ENCODE data around the gene ZNF22. TPM values are rescaled to one million over a fixed set of nuclear protein-coding genes. Genes with fewer than 3 reads are reported as not detected.

ZNF22 gene
- total RNA-seq, 1 experiment from 2014 or later = 60.8 TPM

GRCh38 chr10:44985175-44985681 is 15.5 kb upstream of the ZNF22 start:
- Histone ChIP-seq H3K4me3 (ENCODE audit: low read depth, low read length) (no peak overlapping the region), H3K4me1 (peaks cover 34% of the 10 kb centered on the region), H3K27me3 (replicated peaks; ENCODE audit: control insufficient read depth, insufficient read depth, low read length) (no peaks in the 10 kb centered on the region), H3K36me3 (ENCODE audit: control insufficient read depth, insufficient read depth, low read length) (0 out of 2 replicates have a peak, but pooled peaks cover 1% of the 10 kb centered on the region), H3K9me3 (no peaks in the 10 kb centered on the region)
- Mint-ChIP-seq H3K36me3 (ENCODE audit: insufficient read depth, unreplicated experiment) (peaks cover 5% of the 10 kb centered on the region), H3K4me1 (ENCODE audit: low read depth, unreplicated experiment) (peaks cover 35% of the 10 kb centered on the region), H3K9me3 (ENCODE audit: unreplicated experiment) (no peaks in the 10 kb centered on the region), H3K27me3 (ENCODE audit: insufficient read depth, unreplicated experiment) (no peaks in the 10 kb centered on the region), H3K4me3 (ENCODE audit: unreplicated experiment) (no peak overlapping the region), H3K27ac (ENCODE audit: unreplicated experiment) (no peak overlapping the region)
- POLR2A ChIA-PET = no interaction called here
- DNase-seq = no peak
- intact Hi-C loops (cut with micrococcal nuclease; ENCODE audit: unreplicated experiment) = no loop called here
- CTCF ChIA-PET = interaction anchor here (0.8 kb wide), 1 partner anchor 52 kb away, joined by 3 read pairs; no protein-coding TSS in a partner anchor
- TF ChIP-seq CTCF (IDR thresholded peaks at IDR 0.05; ENCODE audit: insufficient read depth in 1 of 2, low read depth in 1 of 2, low read length in 1 of 2, severe bottlenecking in 1 of 2, unreplicated experiment in 1 of 2) = no peak
- BruUV-seq (replicated peaks) = no TSS peak

- TF ChIP-seq CTCF (IDR thresholded peaks at IDR 0.05; ENCODE audit: insufficient read depth in 1 of 2, low read depth in 1 of 2, low read length in 1 of 2, severe bottlenecking in 1 of 2, unreplicated experiment in 1 of 2) = no peak
- no peak overlapping the region for H3K4me3 ChIP-seq (ENCODE audit: low read depth, low read length)
- Mint-ChIP-seq H3K4me3 (ENCODE audit: unreplicated experiment) (no peak overlapping the region), H3K4me1 (ENCODE audit: low read depth, unreplicated experiment) (peaks cover 30% of the 10 kb centered on the region), H3K27ac (ENCODE audit: unreplicated experiment) (no peak overlapping the region), H3K9me3 (ENCODE audit: unreplicated experiment) (no peaks in the 10 kb centered on the region), H3K27me3 (ENCODE audit: insufficient read depth, unreplicated experiment) (no peaks in the 10 kb centered on the region), H3K36me3 (ENCODE audit: insufficient read depth, unreplicated experiment) (peaks cover 5% of the 10 kb centered on the region)
- BruUV-seq (replicated peaks) = no TSS peak
- H3K4me1 ChIP-seq = peaks cover 34% of the 10 kb centered on the region
- no peaks in the 10 kb centered on the region for H3K27me3 ChIP-seq (replicated peaks; ENCODE audit: control insufficient read depth, insufficient read depth, low read length)
- H3K9me3 ChIP-seq = no peaks in the 10 kb centered on the region
- CTCF ChIA-PET = no interaction called here
- intact Hi-C loops (cut with micrococcal nuclease; ENCODE audit: unreplicated experiment) = no loop called here
- DNase-seq = no peak
- 0 out of 2 replicates have a peak, but pooled peaks cover 1% of the 10 kb centered on the region for H3K36me3 ChIP-seq (ENCODE audit: control insufficient read depth, insufficient read depth, low read length)
- POLR2A ChIA-PET = no interaction called here
Observed at GRCh38 chr10:44986179-44986578, 14.5 kb upstream of the ZNF22 start.

GRCh38 chr10:44986670-44987069 is 14.1 kb upstream of the ZNF22 start:
- BruUV-seq (replicated peaks) = no TSS peak
- peaks cover 5% of the 10 kb centered on the region for H3K36me3 Mint-ChIP-seq (ENCODE audit: insufficient read depth, unreplicated experiment)
- CTCF ChIA-PET = no interaction called here
- no peak overlapping the region for H3K27ac Mint-ChIP-seq (ENCODE audit: unreplicated experiment)
- H3K27me3 Mint-ChIP-seq (ENCODE audit: insufficient read depth, unreplicated experiment) = no peaks in the 10 kb centered on the region
- intact Hi-C loops (cut with micrococcal nuclease; ENCODE audit: unreplicated experiment) = no loop called here
- H3K4me1 ChIP-seq = peaks cover 29% of the 10 kb centered on the region
- no peak for DNase-seq
- TF ChIP-seq CTCF (IDR thresholded peaks at IDR 0.05; ENCODE audit: insufficient read depth in 1 of 2, low read depth in 1 of 2, low read length in 1 of 2, severe bottlenecking in 1 of 2, unreplicated experiment in 1 of 2) = no peak
- H3K9me3 ChIP-seq = no peaks in the 10 kb centered on the region
- H3K4me1 Mint-ChIP-seq (ENCODE audit: low read depth, unreplicated experiment) = peaks cover 28% of the 10 kb centered on the region
- H3K27me3 ChIP-seq (replicated peaks; ENCODE audit: control insufficient read depth, insufficient read depth, low read length) = no peaks in the 10 kb centered on the region
- H3K36me3 ChIP-seq (ENCODE audit: control insufficient read depth, insufficient read depth, low read length) = 0 out of 2 replicates have a peak, but pooled peaks cover 1% of the 10 kb centered on the region
- POLR2A ChIA-PET = no interaction called here
- H3K4me3 ChIP-seq (ENCODE audit: low read depth, low read length) = no peak overlapping the region
- H3K9me3 Mint-ChIP-seq (ENCODE audit: unreplicated experiment) = no peaks in the 10 kb centered on the region
- no peak overlapping the region for H3K4me3 Mint-ChIP-seq (ENCODE audit: unreplicated experiment)
